NCI-H1048 (cell line): ENCODE measurements around the gene EIF3F.
"Not testable (repeated sequence)": the region's sequence is repeated elsewhere in the genome, so short reads cannot be mapped to it uniquely, and the experiment has no call there.

Source experiments
- DNase-seq: peaks from one replicate; lab custom pipeline; 2025; lab: John Stamatoyannopoulos, UW

The EIF3F gene

GRCh38 chr11:7987560-7987883 is 385 bp downstream of the EIF3F start:
- not testable (repeated sequence) for DNase-seq

GRCh38 chr11:7994581-7995278 is 7.6 kb downstream of the EIF3F start:
- no peak for DNase-seq

- no peak for DNase-seq
Measured at GRCh38 chr11:7999795-8000194, 12.7 kb downstream of the EIF3F start.

- no peak for DNase-seq
Measured at GRCh38 chr11:8000390-8000789, 13.3 kb downstream of the EIF3F start.

GRCh38 chr11:8002676-8003075 is 15.5 kb downstream of the EIF3F start:
- no peak for DNase-seq

- DNase-seq: no peak
Measured at GRCh38 chr11:8003187-8003586, 16.1 kb downstream of the EIF3F start.

GRCh38 chr11:8004008-8004407 is 16.9 kb downstream of the EIF3F start:
- DNase-seq: no peak

GRCh38 chr11:8005556-8005955 is 18.4 kb downstream of the EIF3F start:
- DNase-seq: no peak

- DNase-seq: no peak
Measured at GRCh38 chr11:8006349-8006977, 19.3 kb downstream of the EIF3F start.

GRCh38 chr11:8008212-8008611 is 21.1 kb downstream of the EIF3F start:
- DNase-seq: no peak

- no peak for DNase-seq
Measured at GRCh38 chr11:8009856-8010255, 22.7 kb downstream of the EIF3F start.

- DNase-seq: no peak
Measured at GRCh38 chr11:8011371-8011770, 24.2 kb downstream of the EIF3F start.

- no peak for DNase-seq
Measured at GRCh38 chr11:8011981-8012444, 24.9 kb downstream of the EIF3F start.

- DNase-seq: no peak
Measured at GRCh38 chr11:8013833-8014232, 26.7 kb downstream of the EIF3F start.

- DNase-seq: no peak
Measured at GRCh38 chr11:8015753-8016239, 28.7 kb downstream of the EIF3F start.

GRCh38 chr11:8016440-8016839 is 29.3 kb downstream of the EIF3F start:
- no peak for DNase-seq

- no peak for DNase-seq
Measured at GRCh38 chr11:8017071-8017470, 29.9 kb downstream of the EIF3F start.

GRCh38 chr11:8017894-8018483 is 30.9 kb downstream of the EIF3F start:
- no peak for DNase-seq

- no peak for DNase-seq
Measured at GRCh38 chr11:8018484-8019313, 31.6 kb downstream of the EIF3F start.

- no peak for DNase-seq
Measured at GRCh38 chr11:8019314-8020243, 32.4 kb downstream of the EIF3F start.

- no peak for DNase-seq
Measured at GRCh38 chr11:8020244-8020597, 33.1 kb downstream of the EIF3F start.
